Chondrocyte (in vitro differentiated cells): ENCODE results near the gene NOC3L. TPM values are rescaled to one million over a fixed set of nuclear protein-coding genes. Genes with fewer than 3 reads are reported as not detected.
A peak's percentile ranks its signal among the peaks of the same experiment; 100 is the strongest.
"Not testable (repeated sequence)": the region's sequence is repeated elsewhere in the genome, so short reads cannot be mapped to it uniquely, and the experiment has no call there.

Source experiments
- DNase-seq: peaks from one replicate; pipeline ENCODE4 v3.0.0; 2021; ENCODE audit warnings: mixed read lengths, low spot score
- H3K27ac Mint-ChIP-seq: one replicate; pipeline ENCODE4 v1.8.0; 2021; ENCODE audit warnings: mild to moderate bottlenecking, moderate library complexity, mixed read lengths; ENCODE audit not compliant: unreplicated experiment
- H3K27me3 Mint-ChIP-seq: 2 replicates; pipeline ENCODE4 v1.8.0; 2021; ENCODE audit warnings: low read depth, mixed read lengths
- H3K36me3 Mint-ChIP-seq: 2 replicates; pipeline ENCODE4 v1.8.0; 2021; ENCODE audit warnings: low read depth, mixed read lengths
- H3K4me1 Mint-ChIP-seq: 2 replicates; pipeline ENCODE4 v1.8.0; 2021; ENCODE audit warnings: low read depth, mild to moderate bottlenecking, mixed read lengths
- H3K4me3 Mint-ChIP-seq: one replicate; pipeline ENCODE4 v1.8.0; 2021; ENCODE audit warnings: mild to moderate bottlenecking, moderate library complexity, mixed read lengths; ENCODE audit not compliant: unreplicated experiment
- H3K9me3 Mint-ChIP-seq: 2 replicates; pipeline ENCODE4 v1.8.0; 2021; ENCODE audit warnings: low read depth, mixed read lengths
- CTCF ChIP-seq: fragments of 200-600 bp; sonication (generic); IDR thresholded peaks from 2 replicates; pipeline ENCODE4 v1.5.0; 2021; ENCODE audit warnings: antibody characterized with exemption, mild to moderate bottlenecking, moderate library complexity
- total RNA-seq: library from RNA; stranded (reverse); gene quantifications from 3 replicates; pipeline ENCODE4 v1.2.1, GENCODE V29; 2021

The NOC3L gene
- total RNA-seq, 1 donor from 2014 or later = 13.7 TPM

DNA sequence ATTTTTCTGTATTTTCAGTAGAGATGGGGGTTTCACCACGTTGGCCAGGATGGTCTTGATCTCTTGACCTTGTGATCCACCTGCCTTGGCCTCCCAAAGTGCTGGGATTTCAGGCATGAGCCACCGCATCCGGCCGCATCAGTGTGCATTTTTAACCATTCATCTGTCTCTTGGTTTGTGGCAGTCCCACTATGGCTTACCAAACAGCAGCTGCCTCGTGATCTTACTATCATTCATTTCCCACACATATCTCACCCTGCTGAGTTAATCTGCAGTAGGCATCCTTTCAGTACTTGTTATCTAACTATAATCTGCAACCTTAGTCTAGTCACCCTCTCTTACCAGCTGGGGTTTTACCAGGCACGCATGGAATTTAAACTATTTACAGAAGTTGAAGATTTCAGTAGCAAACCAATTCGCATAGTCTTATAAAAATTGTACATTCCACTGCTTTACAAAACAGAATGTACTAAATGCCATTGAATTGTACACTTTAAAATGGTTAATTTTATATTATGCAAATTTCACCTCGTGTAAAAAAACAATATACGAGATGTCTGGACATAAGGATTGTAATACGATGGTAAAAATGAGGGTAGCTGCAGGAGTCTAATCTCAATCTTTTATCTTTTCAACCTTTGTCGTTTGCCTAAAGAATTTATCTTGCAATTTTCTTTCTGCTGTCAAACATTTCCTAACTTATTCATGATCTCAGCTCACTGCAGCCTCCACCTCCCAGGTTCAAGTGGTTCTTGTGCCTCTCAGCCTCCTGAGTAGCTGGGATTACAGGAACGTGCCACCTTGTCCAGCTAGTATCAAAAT lies 35.0 kb upstream of the NOC3L start:
- TF ChIP-seq CTCF = no peak
- Mint-ChIP-seq H3K27me3 (no peaks in the 10 kb centered on the region), H3K4me1 (peaks cover 19% of the 10 kb centered on the region), H3K9me3 (no peaks in the 10 kb centered on the region), H3K36me3 (no peaks in the 10 kb centered on the region), H3K27ac (peak overlapping the region; percentile 41), H3K4me3 (no peak overlapping the region)
- DNase-seq = no peak

- H3K4me1 Mint-ChIP-seq, H3K27me3 Mint-ChIP-seq, H3K4me3 Mint-ChIP-seq: not testable (repeated sequence)
Observed at GRCh38 chr10:94392117-94392516, 29.4 kb upstream of the NOC3L start.

DNA sequence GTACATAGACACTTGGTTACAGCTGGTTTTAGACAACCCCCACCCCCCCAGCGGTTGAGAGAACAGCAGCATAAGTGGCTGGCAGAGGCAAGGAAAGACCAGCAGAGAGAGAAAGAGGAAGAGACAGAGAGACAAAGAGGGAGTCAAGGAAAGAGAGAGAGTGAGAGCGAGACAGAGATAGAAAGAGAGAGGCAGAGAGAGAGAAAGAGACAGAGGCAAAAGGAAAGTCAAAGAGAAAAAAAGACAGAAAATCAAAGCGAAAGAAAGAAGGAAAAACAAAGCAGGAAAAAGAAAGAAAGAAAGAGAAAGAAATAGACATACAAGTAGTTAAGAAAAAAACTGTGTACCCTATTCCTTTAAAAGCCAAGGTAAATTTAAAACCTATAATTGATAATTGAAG lies 23.0 kb upstream of the NOC3L start:
- H3K36me3 Mint-ChIP-seq, H3K27me3 Mint-ChIP-seq, DNase-seq, H3K4me1 Mint-ChIP-seq, H3K27ac Mint-ChIP-seq, H3K4me3 Mint-ChIP-seq, H3K9me3 Mint-ChIP-seq: not testable (repeated sequence)

More at GRCh38 chr10:94392117-94392516, 29.4 kb upstream of the NOC3L start:
- not testable (repeated sequence) for DNase-seq, H3K36me3 Mint-ChIP-seq, H3K9me3 Mint-ChIP-seq, H3K27ac Mint-ChIP-seq

DNA sequence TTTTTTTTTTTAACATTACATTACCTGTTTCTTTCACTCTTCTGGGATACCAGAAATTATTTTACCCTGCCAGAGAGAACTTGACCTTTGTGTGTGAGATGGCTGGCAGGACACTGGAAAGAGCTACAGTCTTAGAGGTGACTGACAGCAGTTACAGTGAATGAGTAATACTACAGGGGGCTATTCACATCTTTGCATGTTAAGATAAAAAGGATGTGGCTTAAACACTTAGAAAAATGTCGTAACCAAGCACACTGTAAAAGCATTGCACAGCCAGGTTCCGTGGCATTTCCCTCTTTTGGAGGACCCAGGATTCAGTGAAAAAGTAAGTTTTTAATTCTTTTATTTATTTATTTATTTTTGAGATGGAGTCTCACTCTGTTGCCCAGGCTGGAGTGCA lies 20.8 kb upstream of the NOC3L start:
- no peak for DNase-seq
- TF ChIP-seq CTCF = no peak

GRCh38 chr10:94376865-94377264 lies 14.1 kb upstream of the NOC3L start:
- Mint-ChIP-seq H3K36me3 (no peaks in the 10 kb centered on the region), H3K4me1 (peaks cover 6% of the 10 kb centered on the region), H3K4me3 (no peak overlapping the region), H3K27ac (no peak overlapping the region), H3K9me3 (no peaks in the 10 kb centered on the region), H3K27me3 (peaks cover 4% of the 10 kb centered on the region)
- no peak for DNase-seq
- no peak for TF ChIP-seq CTCF

More for the DNA sequence above, 20.8 kb upstream of the NOC3L start:
- Mint-ChIP-seq H3K9me3 (no peaks in the 10 kb centered on the region), H3K27ac (no peak overlapping the region), H3K4me1 (peaks cover 6% of the 10 kb centered on the region), H3K4me3 (no peak overlapping the region), H3K27me3 (no peaks in the 10 kb centered on the region), H3K36me3 (no peaks in the 10 kb centered on the region)

DNA sequence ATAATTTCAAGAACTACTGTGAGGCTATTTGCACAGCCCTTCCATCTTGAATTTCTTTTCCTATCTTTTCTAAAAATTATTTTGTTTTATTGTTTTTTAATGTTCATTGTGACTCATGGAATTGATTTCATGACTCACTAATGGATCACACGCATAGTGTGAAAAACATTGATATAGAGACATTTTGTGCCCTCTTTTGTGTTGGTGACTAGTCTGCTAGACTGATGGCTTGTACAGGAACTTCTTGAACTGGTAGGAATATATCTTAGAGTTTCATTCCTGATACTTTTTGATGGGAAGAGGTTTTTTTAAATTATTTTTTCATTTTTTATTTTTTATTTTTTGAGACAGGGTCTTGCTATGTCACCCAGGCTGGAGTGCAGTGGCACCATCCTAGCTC lies 12.6 kb upstream of the NOC3L start:
- no peak for TF ChIP-seq CTCF
- Mint-ChIP-seq H3K27me3 (peaks cover 4% of the 10 kb centered on the region), H3K4me3 (no peak overlapping the region), H3K4me1 (no peaks in the 10 kb centered on the region), H3K9me3 (no peaks in the 10 kb centered on the region), H3K36me3 (no peaks in the 10 kb centered on the region), H3K27ac (no peak overlapping the region)
- no peak for DNase-seq
